Measurements from ENCODE around the gene BAIAP2L1.

BAIAP2L1 gene

GRCh38 chr7:98251601-98252424 lies 149.1 kb downstream of the BAIAP2L1 start, which contains the start of gene TECPR1:
Gene TECPR1, minus strand, starts transcription at chr7:98252232. Its CDS starts 6,086 bp downstream, at chr7:98246146.
- no peaks in the 10 kb centered on the region for H3K27me3 ChIP-seq (ENCODE audit: control insufficient read depth in 1 of 2, insufficient read depth in 2 of 2, low read length in 2 of 2)
- H3K4me1 ChIP-seq (ENCODE audit: insufficient read depth, low read length) = peaks cover 16% of the 10 kb centered on the region
- H3K36me3 ChIP-seq (ENCODE audit: insufficient read depth, low read length) = peaks cover 2% of the 10 kb centered on the region
- peak within 1 kb of the TSS; percentile 58 to 96 for H3K4me3 ChIP-seq (ENCODE audit: low read depth in 1 of 2, low read length in 2 of 2)
- H3K9me3 ChIP-seq (ENCODE audit: low read length) = no peaks in the 10 kb centered on the region
- H3K27ac ChIP-seq (ENCODE audit: low read depth, low read length) = peak within 1 kb of the TSS; percentile 88
- peak within 1 kb of the TSS; percentile 35 for H3K9ac ChIP-seq (ENCODE audit: low read length)

GRCh38 chr7:98251231-98251600 lies 149.7 kb downstream of the BAIAP2L1 start:
- Histone ChIP-seq H3K4me1 (ENCODE audit: insufficient read depth, low read length) (peaks cover 16% of the 10 kb centered on the region), H3K9ac (ENCODE audit: low read length) (peak overlapping the region; percentile 35), H3K36me3 (ENCODE audit: insufficient read depth, low read length) (no peaks in the 10 kb centered on the region), H3K4me3 (ENCODE audit: low read depth in 1 of 2, low read length in 2 of 2) (peak overlapping the region; percentile 58 to 96), H3K9me3 (ENCODE audit: low read length) (no peaks in the 10 kb centered on the region), H3K27ac (ENCODE audit: low read depth, low read length) (peak overlapping the region; percentile 88), H3K27me3 (ENCODE audit: control insufficient read depth in 1 of 2, insufficient read depth in 2 of 2, low read length in 2 of 2) (no peaks in the 10 kb centered on the region)

DNA sequence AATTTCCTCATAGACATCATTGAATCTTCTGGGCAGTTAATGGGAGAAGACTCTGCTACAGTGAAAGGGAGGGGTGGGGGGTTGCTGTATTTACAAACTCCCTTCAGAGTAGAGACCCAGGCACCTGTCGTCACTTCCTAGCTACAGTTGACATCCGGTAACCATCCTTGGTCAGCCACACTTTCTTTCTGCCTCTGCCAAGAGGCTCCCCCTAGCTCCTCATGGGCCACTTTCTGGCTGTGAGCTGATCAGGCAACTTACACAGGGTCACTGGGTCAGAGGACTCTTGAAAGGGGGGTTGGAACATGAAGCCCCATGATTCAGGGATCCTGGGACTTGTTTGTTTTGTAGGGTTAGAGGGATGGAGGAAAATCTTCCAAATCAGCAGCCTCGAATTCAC lies 150.1 kb downstream of the BAIAP2L1 start:
- Histone ChIP-seq H3K27me3 (ENCODE audit: control insufficient read depth in 1 of 2, insufficient read depth in 2 of 2, low read length in 2 of 2) (no peaks in the 10 kb centered on the region), H3K27ac (ENCODE audit: low read depth, low read length) (no peak overlapping the region), H3K9ac (ENCODE audit: low read length) (no peak overlapping the region), H3K4me3 (ENCODE audit: low read depth in 1 of 2, low read length in 2 of 2) (peak overlapping the region in 1 of 2 donors; percentile 58), H3K4me1 (ENCODE audit: insufficient read depth, low read length) (peaks cover 16% of the 10 kb centered on the region), H3K9me3 (ENCODE audit: low read length) (no peaks in the 10 kb centered on the region), H3K36me3 (ENCODE audit: insufficient read depth, low read length) (no peaks in the 10 kb centered on the region)

DNA sequence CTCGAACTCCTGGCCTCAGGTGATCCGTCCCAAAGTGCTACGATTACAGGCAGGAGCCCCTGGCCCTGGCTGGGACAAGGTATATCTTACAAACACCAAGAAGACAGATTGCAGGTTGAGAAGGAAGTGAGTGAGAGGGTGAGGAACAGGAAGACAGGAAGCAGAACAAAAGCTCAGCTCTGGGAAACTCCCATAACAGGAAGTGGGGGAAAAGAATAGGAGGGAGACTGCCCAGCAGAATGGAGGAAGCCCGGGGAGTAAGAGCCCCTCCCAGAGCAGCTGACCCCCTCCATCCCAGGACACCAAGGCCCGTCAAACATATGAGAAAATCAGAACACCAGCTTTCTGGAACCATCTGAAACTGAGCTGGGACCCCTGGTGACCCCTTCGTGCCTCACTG lies 151.8 kb downstream of the BAIAP2L1 start:
- no peak overlapping the region for H3K4me3 ChIP-seq (ENCODE audit: low read depth in 1 of 2, low read length in 2 of 2)
- H3K27ac ChIP-seq (ENCODE audit: low read depth, low read length) = no peak overlapping the region
- H3K4me1 ChIP-seq (ENCODE audit: insufficient read depth, low read length) = peaks cover 16% of the 10 kb centered on the region

GRCh38 chr7:98248156-98248555 lies 152.7 kb downstream of the BAIAP2L1 start:
- peaks cover 4% of the 10 kb centered on the region for H3K36me3 ChIP-seq (ENCODE audit: insufficient read depth, low read length)
- H3K9ac ChIP-seq (ENCODE audit: low read length) = no peak overlapping the region
- H3K27ac ChIP-seq (ENCODE audit: low read depth, low read length) = no peak overlapping the region
- H3K9me3 ChIP-seq (ENCODE audit: low read length) = no peaks in the 10 kb centered on the region
- no peaks in the 10 kb centered on the region for H3K27me3 ChIP-seq (ENCODE audit: control insufficient read depth in 1 of 2, insufficient read depth in 2 of 2, low read length in 2 of 2)
- no peak overlapping the region for H3K4me3 ChIP-seq (ENCODE audit: low read depth in 1 of 2, low read length in 2 of 2)
- H3K4me1 ChIP-seq (ENCODE audit: insufficient read depth, low read length) = peaks cover 15% of the 10 kb centered on the region

More for the DNA sequence above, 151.8 kb downstream of the BAIAP2L1 start:
- Histone ChIP-seq H3K9me3 (ENCODE audit: low read length) (no peaks in the 10 kb centered on the region), H3K9ac (ENCODE audit: low read length) (no peak overlapping the region), H3K36me3 (ENCODE audit: insufficient read depth, low read length) (peaks cover 3% of the 10 kb centered on the region), H3K27me3 (ENCODE audit: control insufficient read depth in 1 of 2, insufficient read depth in 2 of 2, low read length in 2 of 2) (no peaks in the 10 kb centered on the region)

DNA sequence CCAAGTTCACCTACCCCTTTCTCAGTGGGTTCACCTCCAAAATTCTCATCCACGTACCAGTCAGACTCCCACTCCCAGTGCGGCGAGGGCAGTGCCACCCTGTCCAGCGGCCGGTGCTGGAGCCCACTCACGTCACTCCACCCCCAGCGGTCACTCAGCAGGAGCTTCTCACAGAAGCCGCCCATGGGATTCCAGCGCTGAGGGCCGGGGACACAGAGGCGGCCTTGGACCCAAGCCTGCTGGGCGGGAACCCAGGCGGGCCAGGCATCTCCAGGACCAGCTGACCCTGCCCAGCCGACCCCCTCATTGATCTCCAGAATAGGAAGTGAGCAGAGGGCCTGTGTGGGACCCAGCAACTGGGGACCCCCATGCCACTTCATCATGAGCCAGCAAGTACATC lies 156.0 kb downstream of the BAIAP2L1 start:
- Histone ChIP-seq H3K9ac (ENCODE audit: low read length) (no peak overlapping the region), H3K27me3 (ENCODE audit: control insufficient read depth in 1 of 2, insufficient read depth in 2 of 2, low read length in 2 of 2) (no peaks in the 10 kb centered on the region), H3K27ac (ENCODE audit: low read depth, low read length) (no peak overlapping the region), H3K36me3 (ENCODE audit: insufficient read depth, low read length) (peaks cover 4% of the 10 kb centered on the region), H3K4me3 (ENCODE audit: low read depth in 1 of 2, low read length in 2 of 2) (no peak overlapping the region), H3K9me3 (ENCODE audit: low read length) (no peaks in the 10 kb centered on the region), H3K4me1 (ENCODE audit: insufficient read depth, low read length) (no peaks in the 10 kb centered on the region)

DNA sequence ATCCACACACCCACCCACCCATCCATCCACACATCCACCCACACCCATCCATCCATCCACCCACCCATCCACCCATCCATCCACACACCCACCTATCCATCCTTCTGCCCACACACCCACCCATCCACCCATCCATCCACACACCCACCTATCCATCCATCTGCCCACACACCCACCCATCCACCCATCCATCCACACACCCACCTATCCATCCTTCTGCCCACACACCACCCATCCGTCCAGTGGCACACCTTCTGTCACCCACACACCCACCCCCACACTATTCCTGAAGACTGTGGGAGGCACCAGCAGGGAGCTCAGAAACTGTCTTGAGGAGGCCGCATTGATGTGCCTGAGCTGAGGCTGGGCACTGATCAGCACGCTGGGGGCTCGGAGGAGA lies 158.0 kb downstream of the BAIAP2L1 start:
- Histone ChIP-seq H3K36me3 (ENCODE audit: insufficient read depth, low read length) (peaks cover 15% of the 10 kb centered on the region), H3K9ac (ENCODE audit: low read length) (no peak overlapping the region), H3K27me3 (ENCODE audit: control insufficient read depth in 1 of 2, insufficient read depth in 2 of 2, low read length in 2 of 2) (no peaks in the 10 kb centered on the region), H3K4me3 (ENCODE audit: low read depth in 1 of 2, low read length in 2 of 2) (no peak overlapping the region), H3K4me1 (ENCODE audit: insufficient read depth, low read length) (no peaks in the 10 kb centered on the region), H3K9me3 (ENCODE audit: low read length) (no peaks in the 10 kb centered on the region), H3K27ac (ENCODE audit: low read depth, low read length) (no peak overlapping the region)

- Histone ChIP-seq H3K4me1 (ENCODE audit: insufficient read depth, low read length) (no peaks in the 10 kb centered on the region), H3K27me3 (ENCODE audit: control insufficient read depth in 1 of 2, insufficient read depth in 2 of 2, low read length in 2 of 2) (no peaks in the 10 kb centered on the region), H3K4me3 (ENCODE audit: low read depth in 1 of 2, low read length in 2 of 2) (no peak overlapping the region), H3K9me3 (ENCODE audit: low read length) (no peaks in the 10 kb centered on the region), H3K9ac (ENCODE audit: low read length) (no peak overlapping the region), H3K36me3 (ENCODE audit: insufficient read depth, low read length) (peaks cover 15% of the 10 kb centered on the region), H3K27ac (ENCODE audit: low read depth, low read length) (no peak overlapping the region)
Measured at GRCh38 chr7:98242342-98242741, 158.5 kb downstream of the BAIAP2L1 start.

DNA sequence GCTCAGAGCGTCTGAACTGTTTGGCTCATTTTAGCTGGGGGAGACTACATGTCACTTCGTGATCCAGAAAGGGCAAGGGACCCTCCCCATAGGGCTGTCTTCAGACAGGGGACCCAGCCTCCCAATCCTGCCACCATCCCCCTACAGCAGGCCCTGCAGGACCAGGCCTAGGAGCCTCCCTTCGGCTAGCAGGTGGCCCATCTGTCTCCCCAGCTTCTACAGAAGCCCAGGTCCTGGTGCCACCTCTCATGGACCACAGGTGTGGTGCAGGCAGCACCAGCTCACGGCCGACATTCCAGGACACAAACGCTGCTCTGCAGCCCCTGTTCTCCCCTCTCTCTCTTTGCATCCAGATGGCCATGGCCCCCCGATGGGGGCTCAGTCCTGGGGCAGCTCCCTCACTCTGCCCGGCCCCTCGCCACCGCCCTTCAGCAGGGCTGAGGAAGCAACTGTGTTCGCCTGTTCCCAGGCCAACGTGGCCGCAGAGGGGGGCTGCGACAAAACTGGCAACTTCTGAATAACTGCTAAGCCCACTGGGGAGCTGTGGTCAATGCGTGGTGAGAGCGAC lies 159.1 kb downstream of the BAIAP2L1 start:
- H3K4me1 ChIP-seq (ENCODE audit: insufficient read depth, low read length) = no peaks in the 10 kb centered on the region
- H3K4me3 ChIP-seq (ENCODE audit: low read depth in 1 of 2, low read length in 2 of 2) = no peak overlapping the region
- no peak overlapping the region for H3K9ac ChIP-seq (ENCODE audit: low read length)
- H3K36me3 ChIP-seq (ENCODE audit: insufficient read depth, low read length) = peaks cover 15% of the 10 kb centered on the region
- no peaks in the 10 kb centered on the region for H3K9me3 ChIP-seq (ENCODE audit: low read length)
- no peak overlapping the region for H3K27ac ChIP-seq (ENCODE audit: low read depth, low read length)
- H3K27me3 ChIP-seq (ENCODE audit: control insufficient read depth in 1 of 2, insufficient read depth in 2 of 2, low read length in 2 of 2) = no peaks in the 10 kb centered on the region

All from muscle layer of colon (tissue), 2 donors.